Peyer's patch (tissue), 4 donors: ENCODE data around the gene DOCK8. TPM values are rescaled to one million over a fixed set of nuclear protein-coding genes. Genes with fewer than 3 reads are reported as not detected.

Experiments
- DNase-seq, 3 donors: peaks; one replicate each; pipeline ENCODE4 v3.0.0-alpha.2; 2017 to 2019
- H3K27ac ChIP-seq, 4 donors: fragments of 200-600 bp; sonication (generic); one replicate each; pipeline ENCODE4 v1.5.1; 2016 to 2019
- H3K27me3 ChIP-seq, 2 donors: fragments of 200-600 bp; sonication (generic); one replicate each; pipeline ENCODE4 v1.5.1; 2019
- H3K36me3 ChIP-seq, 3 donors: fragments of 200-600 bp; sonication (generic); one replicate each; pipeline ENCODE4 v1.5.1; 2016 to 2019
- H3K4me1 ChIP-seq, 4 donors: fragments of 200-600 bp; sonication (generic); one replicate each; pipeline ENCODE4 v1.5.1; 2016 to 2019
- H3K4me3 ChIP-seq, 4 donors: fragments of 200-600 bp; sonication (generic); 1 replicate in 3 of 4; 2 replicates in 1 of 4; pipeline ENCODE4 v1.5.1; 2016 to 2019; ENCODE audit warnings: mild to moderate bottlenecking in 1 of 4
- H3K9me3 ChIP-seq, 4 donors: fragments of 200-600 bp; sonication (generic); one replicate each; pipeline ENCODE4 v1.5.1; 2016 to 2019; ENCODE audit warnings: mild to moderate bottlenecking in 1 of 4
- CTCF ChIP-seq, 6 experiments: fragments of 450-650 bp in 4 of 6; fragments of 200-600 bp in 2 of 6; sonication (generic) in 1 of 6; IDR thresholded peaks; one replicate each; pipeline ENCODE4 v1.5.1; 2017 to 2019; ENCODE audit warnings: antibody characterized with exemption in 6 of 6, mild to moderate bottlenecking in 3 of 6, moderate library complexity in 1 of 6
- POLR2A ChIP-seq, 2 donors: fragments of 450-650 bp; IDR thresholded peaks; one replicate each; pipeline ENCODE4 v1.5.1; 2017; ENCODE audit warnings: antibody characterized with exemption in 2 of 2, mild to moderate bottlenecking in 2 of 2, moderate library complexity in 2 of 2
- total RNA-seq, 4 donors: library from RNA; depleted of rRNA; stranded (reverse); fragments of >200 nt; gene quantifications; one replicate each; pipeline ENCODE4 v1.1.0, GENCODE V29; 2016

The DOCK8 gene
- total RNA-seq, 4 donors from 2014 or later, result 14.4 to 119 (median 19.9) TPM

GRCh38 chr9:470552-471194, 256.0 kb downstream of the DOCK8 start:
- H3K4me1 ChIP-seq, result peaks cover 0 to 14% (median 4%) of the 10 kb centered on the region in 4 donors
- no peaks in the 10 kb centered on the region for H3K9me3 ChIP-seq
- no peaks in the 10 kb centered on the region for H3K27me3 ChIP-seq
- no peaks in the 10 kb centered on the region for H3K36me3 ChIP-seq
- TF ChIP-seq POLR2A (IDR thresholded peaks at IDR 0.05), result no peak
- peak overlapping the region; percentile 82 to 91 (median 86) for H3K27ac ChIP-seq
- peak in 2 of 3 donors; percentile 24 to 58 for DNase-seq
- peak overlapping the region; percentile 44 to 60 (median 54) for H3K4me3 ChIP-seq

GRCh38 chr9:471320-471719, 256.7 kb downstream of the DOCK8 start:
- Histone ChIP-seq H3K9me3 (no peaks in the 10 kb centered on the region), H3K27ac (no peak overlapping the region), H3K4me3 (no peak overlapping the region), H3K27me3 (no peaks in the 10 kb centered on the region), H3K4me1 (peaks cover 0 to 14% (median 4%) of the 10 kb centered on the region in 4 donors), H3K36me3 (no peaks in the 10 kb centered on the region)
- TF ChIP-seq POLR2A (IDR thresholded peaks at IDR 0.05) (no peak), CTCF (IDR thresholded peaks at IDR 0.05) (no peak)
- no peak for DNase-seq

- Histone ChIP-seq H3K27ac (no peak overlapping the region), H3K4me1 (peaks cover 0 to 14% (median 4%) of the 10 kb centered on the region in 4 donors), H3K36me3 (no peaks in the 10 kb centered on the region), H3K4me3 (no peak overlapping the region), H3K9me3 (no peaks in the 10 kb centered on the region), H3K27me3 (no peaks in the 10 kb centered on the region)
- no peak for DNase-seq
- TF ChIP-seq POLR2A (IDR thresholded peaks at IDR 0.05) (no peak), CTCF (IDR thresholded peaks at IDR 0.05) (no peak)
These were observed 257.9 kb downstream of the DOCK8 start for GRCh38 chr9:472479-473075.

GRCh38 chr9:477193-477592, 262.5 kb downstream of the DOCK8 start:
- Histone ChIP-seq H3K27ac (no peak overlapping the region), H3K9me3 (no peaks in the 10 kb centered on the region), H3K4me1 (no peaks in the 10 kb centered on the region), H3K4me3 (no peak overlapping the region), H3K36me3 (no peaks in the 10 kb centered on the region), H3K27me3 (no peaks in the 10 kb centered on the region)
- TF ChIP-seq CTCF (IDR thresholded peaks at IDR 0.05) (no peak), POLR2A (IDR thresholded peaks at IDR 0.05) (no peak)
- no peak for DNase-seq

- Histone ChIP-seq H3K27ac (no peak overlapping the region), H3K9me3 (no peaks in the 10 kb centered on the region), H3K4me3 (no peak overlapping the region), H3K36me3 (no peaks in the 10 kb centered on the region), H3K27me3 (no peaks in the 10 kb centered on the region), H3K4me1 (no peaks in the 10 kb centered on the region)
- DNase-seq, result no peak
- no peak for TF ChIP-seq CTCF (IDR thresholded peaks at IDR 0.05)
- no peak for TF ChIP-seq POLR2A (IDR thresholded peaks at IDR 0.05)
These were observed 264.8 kb downstream of the DOCK8 start for GRCh38 chr9:479304-479970.

- no peaks in the 10 kb centered on the region for H3K9me3 ChIP-seq
- TF ChIP-seq CTCF (IDR thresholded peaks at IDR 0.05) (no peak), POLR2A (IDR thresholded peaks at IDR 0.05) (no peak)
- no peak overlapping the region for H3K4me3 ChIP-seq
- no peaks in the 10 kb centered on the region for H3K36me3 ChIP-seq
- H3K27me3 ChIP-seq, result no peaks in the 10 kb centered on the region
- DNase-seq, result no peak
- H3K4me1 ChIP-seq, result no peaks in the 10 kb centered on the region
- no peak overlapping the region for H3K27ac ChIP-seq
These were observed 265.3 kb downstream of the DOCK8 start for GRCh38 chr9:479971-480350.
